Glutamatergic neuron (in vitro differentiated cells): Measurements from ENCODE around the gene REC114. TPM values are rescaled to one million over a fixed set of nuclear protein-coding genes. Genes with fewer than 3 reads are reported as not detected.
"Not testable (repeated sequence)": the region's sequence is repeated elsewhere in the genome, so short reads cannot be mapped to it uniquely, and the experiment has no call there.

Experiments
- DNase-seq: peaks from one replicate; pipeline ENCODE4 v3.0.0; 2022
- H3K27ac Mint-ChIP-seq: one replicate; pipeline ENCODE4 v1.8.0; 2020; ENCODE audit warnings: mild to moderate bottlenecking, mixed read lengths, inconsistent platforms; ENCODE audit not compliant: unreplicated experiment
- H3K27me3 Mint-ChIP-seq: one replicate; pipeline ENCODE4 v1.8.0; 2020; ENCODE audit warnings: mild to moderate bottlenecking, moderate library complexity, mixed read lengths, inconsistent platforms; ENCODE audit not compliant: unreplicated experiment
- H3K36me3 Mint-ChIP-seq: one replicate; pipeline ENCODE4 v1.8.0; 2020; ENCODE audit warnings: mild to moderate bottlenecking, mixed read lengths, inconsistent platforms; ENCODE audit not compliant: unreplicated experiment
- H3K4me1 Mint-ChIP-seq: one replicate; pipeline ENCODE4 v1.8.0; 2020; ENCODE audit warnings: mild to moderate bottlenecking, low read depth, mixed read lengths, inconsistent platforms; ENCODE audit not compliant: unreplicated experiment
- H3K4me3 Mint-ChIP-seq: one replicate; pipeline ENCODE4 v1.8.0; 2020; ENCODE audit warnings: mild to moderate bottlenecking, mixed read lengths, inconsistent platforms; ENCODE audit not compliant: unreplicated experiment
- H3K9me3 Mint-ChIP-seq: one replicate; pipeline ENCODE4 v1.8.0; 2020; ENCODE audit warnings: mild to moderate bottlenecking, moderate library complexity, mixed read lengths, inconsistent platforms; ENCODE audit not compliant: unreplicated experiment
- CTCF ChIP-seq: fragments of 200-600 bp; sonication (generic); IDR thresholded peaks from one replicate; pipeline ENCODE4 v1.5.0; 2021; ENCODE audit not compliant: partially characterized antibody, unreplicated experiment
- total RNA-seq: library from RNA; stranded (reverse); fragmentation: NEBNext Ultra II Directional; extraction: Animal tissue kit (Norgen Biotek cat#: 25700); gene quantifications from one replicate; pipeline ENCODE4 v1.2.1, GENCODE V29; 2021; ENCODE audit not compliant: unreplicated experiment

The REC114 gene
- total RNA-seq, 1 donor from 2014 or later = not detected

GRCh38 chr15:73485372-73485771 is 42.4 kb downstream of the REC114 start:
- no peaks in the 10 kb centered on the region for H3K27me3 Mint-ChIP-seq
- H3K27ac Mint-ChIP-seq = no peak overlapping the region
- no peak for DNase-seq
- no peaks in the 10 kb centered on the region for H3K9me3 Mint-ChIP-seq
- H3K4me3 Mint-ChIP-seq = no peak overlapping the region
- no peak for TF ChIP-seq CTCF
- no peaks in the 10 kb centered on the region for H3K4me1 Mint-ChIP-seq
- no peaks in the 10 kb centered on the region for H3K36me3 Mint-ChIP-seq

GRCh38 chr15:73485885-73486284 is 42.9 kb downstream of the REC114 start:
- not testable (repeated sequence) for H3K9me3 Mint-ChIP-seq, H3K4me1 Mint-ChIP-seq, H3K4me3 Mint-ChIP-seq, H3K27me3 Mint-ChIP-seq, H3K27ac Mint-ChIP-seq, H3K36me3 Mint-ChIP-seq, DNase-seq

- Mint-ChIP-seq H3K9me3 (no peaks in the 10 kb centered on the region), H3K4me1 (no peaks in the 10 kb centered on the region), H3K27ac (no peak overlapping the region), H3K4me3 (no peak overlapping the region), H3K36me3 (no peaks in the 10 kb centered on the region), H3K27me3 (no peaks in the 10 kb centered on the region)
- TF ChIP-seq CTCF = no peak
- DNase-seq = no peak
Measured at GRCh38 chr15:73488698-73489097, 45.7 kb downstream of the REC114 start.

- Mint-ChIP-seq H3K27ac (no peak overlapping the region), H3K27me3 (no peaks in the 10 kb centered on the region)
- DNase-seq = no peak
Measured at GRCh38 chr15:73493922-73494321, 51.0 kb downstream of the REC114 start.

GRCh38 chr15:73495181-73495580 is 52.2 kb downstream of the REC114 start:
- H3K36me3 Mint-ChIP-seq = no peaks in the 10 kb centered on the region

More at GRCh38 chr15:73493922-73494321, 51.0 kb downstream of the REC114 start:
- no peaks in the 10 kb centered on the region for H3K9me3 Mint-ChIP-seq
- TF ChIP-seq CTCF = no peak
- no peaks in the 10 kb centered on the region for H3K36me3 Mint-ChIP-seq
- H3K4me3 Mint-ChIP-seq = no peak overlapping the region
- no peaks in the 10 kb centered on the region for H3K4me1 Mint-ChIP-seq

More at GRCh38 chr15:73495181-73495580, 52.2 kb downstream of the REC114 start:
- Mint-ChIP-seq H3K4me3 (no peak overlapping the region), H3K27ac (no peak overlapping the region), H3K4me1 (no peaks in the 10 kb centered on the region), H3K9me3 (no peaks in the 10 kb centered on the region), H3K27me3 (no peaks in the 10 kb centered on the region)
- no peak for TF ChIP-seq CTCF
- no peak for DNase-seq
